GM12864 (cell line): ENCODE results near the gene SPATA46.
"Not testable (repeated sequence)": the region's sequence is repeated elsewhere in the genome, so short reads cannot be mapped to it uniquely, and the experiment has no call there.

Experiments used
- DNase-seq: peaks from one replicate; pipeline ENCODE4 v3.0.0-alpha.2; 2011; ENCODE audit warnings: low read depth
- H3K4me3 ChIP-seq: 2 replicates; pipeline ENCODE4 v1.5.1; 2011; ENCODE audit warnings: mild to moderate bottlenecking, low read depth, low read length, control low read depth
- TF ChIP-seq, protein P1 (sequence below): IDR thresholded peaks from 2 replicates; pipeline ENCODE4 v1.5.1; 2011; ENCODE audit warnings: low read depth, mild to moderate bottlenecking, moderate library complexity, low read length, control low read depth, inconsistent platforms; ENCODE audit errors: missing control alignments

The SPATA46 gene

GRCh38 chr1:162358928-162359327 lies 17.7 kb downstream of the SPATA46 start:
- no peak overlapping the region for H3K4me3 ChIP-seq
- DNase-seq = no peak
- TF ChIP-seq, protein P1, sequence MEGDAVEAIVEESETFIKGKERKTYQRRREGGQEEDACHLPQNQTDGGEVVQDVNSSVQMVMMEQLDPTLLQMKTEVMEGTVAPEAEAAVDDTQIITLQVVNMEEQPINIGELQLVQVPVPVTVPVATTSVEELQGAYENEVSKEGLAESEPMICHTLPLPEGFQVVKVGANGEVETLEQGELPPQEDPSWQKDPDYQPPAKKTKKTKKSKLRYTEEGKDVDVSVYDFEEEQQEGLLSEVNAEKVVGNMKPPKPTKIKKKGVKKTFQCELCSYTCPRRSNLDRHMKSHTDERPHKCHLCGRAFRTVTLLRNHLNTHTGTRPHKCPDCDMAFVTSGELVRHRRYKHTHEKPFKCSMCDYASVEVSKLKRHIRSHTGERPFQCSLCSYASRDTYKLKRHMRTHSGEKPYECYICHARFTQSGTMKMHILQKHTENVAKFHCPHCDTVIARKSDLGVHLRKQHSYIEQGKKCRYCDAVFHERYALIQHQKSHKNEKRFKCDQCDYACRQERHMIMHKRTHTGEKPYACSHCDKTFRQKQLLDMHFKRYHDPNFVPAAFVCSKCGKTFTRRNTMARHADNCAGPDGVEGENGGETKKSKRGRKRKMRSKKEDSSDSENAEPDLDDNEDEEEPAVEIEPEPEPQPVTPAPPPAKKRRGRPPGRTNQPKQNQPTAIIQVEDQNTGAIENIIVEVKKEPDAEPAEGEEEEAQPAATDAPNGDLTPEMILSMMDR = no peak

GRCh38 chr1:162357681-162358266 lies 18.9 kb downstream of the SPATA46 start:
- TF ChIP-seq, protein P1 = peak; percentile 55
- DNase-seq = no peak
- H3K4me3 ChIP-seq = no peak overlapping the region

- no peak for DNase-seq
- no peak overlapping the region for H3K4me3 ChIP-seq
- TF ChIP-seq, protein P1 = no peak
Observed at GRCh38 chr1:162353702-162354101, 23.0 kb downstream of the SPATA46 start.

GRCh38 chr1:162353078-162353477 lies 23.6 kb downstream of the SPATA46 start:
- TF ChIP-seq, protein P1 = no peak
- no peak for DNase-seq
- H3K4me3 ChIP-seq = no peak overlapping the region

DNA sequence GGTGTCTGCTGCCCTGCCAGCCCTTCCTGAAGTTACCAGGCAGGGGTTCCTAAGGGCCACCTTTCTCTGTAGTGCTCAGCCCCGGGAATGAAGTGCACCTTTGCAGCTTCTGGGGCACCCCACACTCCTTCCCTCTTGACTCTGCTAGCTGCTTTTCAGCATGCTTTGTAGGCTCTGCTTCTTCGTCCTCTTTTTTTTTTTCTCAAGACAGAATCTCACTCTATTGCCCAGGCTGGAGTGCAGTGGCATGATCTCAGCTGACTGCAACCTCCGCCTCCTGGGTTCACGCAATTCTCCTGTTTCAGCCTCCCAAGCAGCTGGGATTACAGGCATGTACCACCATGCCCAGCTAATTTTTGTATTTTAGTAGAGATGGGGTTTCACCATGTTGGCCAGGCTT lies 24.8 kb downstream of the SPATA46 start:
- DNase-seq, H3K4me3 ChIP-seq: not testable (repeated sequence)

GRCh38 chr1:162351246-162351842 lies 25.3 kb downstream of the SPATA46 start:
- H3K4me3 ChIP-seq = no peak overlapping the region
- DNase-seq = no peak
- TF ChIP-seq, protein P1 = no peak

DNA sequence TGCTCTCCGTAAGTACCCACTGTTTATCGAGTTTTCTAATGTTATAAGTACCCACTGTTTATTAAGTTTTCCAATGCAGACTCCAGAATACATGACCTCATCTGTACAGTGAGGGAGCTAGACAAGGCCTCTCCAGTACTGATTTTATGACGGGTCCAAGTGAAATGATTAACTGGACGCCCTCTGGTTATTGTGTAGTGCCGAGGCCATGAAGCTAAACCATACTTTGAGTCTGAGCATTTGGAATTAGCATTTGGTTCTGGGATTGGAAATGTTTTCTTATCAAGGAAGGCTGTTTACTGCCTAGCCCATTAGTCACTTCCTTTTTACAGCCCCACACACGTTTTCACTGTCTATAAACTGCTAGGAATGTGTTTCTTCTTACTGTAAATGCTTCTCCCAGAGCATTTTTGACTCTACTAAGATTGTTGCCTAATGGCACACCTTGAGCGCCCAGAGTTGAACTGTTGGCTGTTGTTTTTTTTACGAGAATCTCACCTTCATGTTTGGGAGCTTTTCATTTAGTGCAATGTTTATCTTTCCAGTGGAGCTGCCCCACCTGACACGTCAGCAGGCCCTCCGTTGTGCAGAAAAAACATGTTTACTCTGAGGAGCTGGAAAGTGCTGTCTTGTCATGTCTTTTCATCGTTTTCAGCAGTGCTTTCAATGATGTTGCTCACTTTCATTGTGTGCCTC lies 26.9 kb downstream of the SPATA46 start:
- H3K4me3 ChIP-seq = no peak overlapping the region
- DNase-seq = no peak
- TF ChIP-seq, protein P1 = no peak
